ENCODE measurements around the gene IRAK3.

IRAK3 gene

GRCh38 chr12:66296176-66296683, 107.2 kb downstream of the IRAK3 start:
- H3K4me1 ChIP-seq: no peaks in the 10 kb centered on the region
- TF ChIP-seq, protein P1, sequence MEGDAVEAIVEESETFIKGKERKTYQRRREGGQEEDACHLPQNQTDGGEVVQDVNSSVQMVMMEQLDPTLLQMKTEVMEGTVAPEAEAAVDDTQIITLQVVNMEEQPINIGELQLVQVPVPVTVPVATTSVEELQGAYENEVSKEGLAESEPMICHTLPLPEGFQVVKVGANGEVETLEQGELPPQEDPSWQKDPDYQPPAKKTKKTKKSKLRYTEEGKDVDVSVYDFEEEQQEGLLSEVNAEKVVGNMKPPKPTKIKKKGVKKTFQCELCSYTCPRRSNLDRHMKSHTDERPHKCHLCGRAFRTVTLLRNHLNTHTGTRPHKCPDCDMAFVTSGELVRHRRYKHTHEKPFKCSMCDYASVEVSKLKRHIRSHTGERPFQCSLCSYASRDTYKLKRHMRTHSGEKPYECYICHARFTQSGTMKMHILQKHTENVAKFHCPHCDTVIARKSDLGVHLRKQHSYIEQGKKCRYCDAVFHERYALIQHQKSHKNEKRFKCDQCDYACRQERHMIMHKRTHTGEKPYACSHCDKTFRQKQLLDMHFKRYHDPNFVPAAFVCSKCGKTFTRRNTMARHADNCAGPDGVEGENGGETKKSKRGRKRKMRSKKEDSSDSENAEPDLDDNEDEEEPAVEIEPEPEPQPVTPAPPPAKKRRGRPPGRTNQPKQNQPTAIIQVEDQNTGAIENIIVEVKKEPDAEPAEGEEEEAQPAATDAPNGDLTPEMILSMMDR (IDR thresholded peaks at IDR 0.05): no peak
- H3K27ac ChIP-seq: no peak overlapping the region
- H3K9me3 ChIP-seq (ENCODE audit: control insufficient read depth, low read length): no peaks in the 10 kb centered on the region
- H3K36me3 ChIP-seq (ENCODE audit: control insufficient read depth, insufficient read depth, low read length): no peaks in the 10 kb centered on the region
- H3K4me3 ChIP-seq (ENCODE audit: low read depth, low read length): no peak overlapping the region
- no peaks in the 10 kb centered on the region for H3K27me3 ChIP-seq (ENCODE audit: control insufficient read depth, insufficient read depth, low read length)
- no peak overlapping the region for H3K4me2 ChIP-seq (ENCODE audit: low read length)
- no peaks in the 10 kb centered on the region for H3K79me2 ChIP-seq
- H2AFZ ChIP-seq: no peak overlapping the region
- H3K9ac ChIP-seq: no peak overlapping the region

- no peaks in the 10 kb centered on the region for H3K27me3 ChIP-seq (ENCODE audit: control insufficient read depth, insufficient read depth, low read length)
- no peaks in the 10 kb centered on the region for H3K36me3 ChIP-seq (ENCODE audit: control insufficient read depth, insufficient read depth, low read length)
- no peak overlapping the region for H3K4me2 ChIP-seq (ENCODE audit: low read length)
- no peak overlapping the region for H3K4me3 ChIP-seq (ENCODE audit: low read depth, low read length)
- H3K79me2 ChIP-seq: no peaks in the 10 kb centered on the region
- H3K9ac ChIP-seq: no peak overlapping the region
- H2AFZ ChIP-seq: no peak overlapping the region
- no peak overlapping the region for H3K27ac ChIP-seq
- no peaks in the 10 kb centered on the region for H3K4me1 ChIP-seq
- TF ChIP-seq, protein P1 (IDR thresholded peaks at IDR 0.05): no peak
- H3K9me3 ChIP-seq (ENCODE audit: control insufficient read depth, low read length): no peaks in the 10 kb centered on the region
Measured at GRCh38 chr12:66297080-66297479, 108.1 kb downstream of the IRAK3 start.

DNA sequence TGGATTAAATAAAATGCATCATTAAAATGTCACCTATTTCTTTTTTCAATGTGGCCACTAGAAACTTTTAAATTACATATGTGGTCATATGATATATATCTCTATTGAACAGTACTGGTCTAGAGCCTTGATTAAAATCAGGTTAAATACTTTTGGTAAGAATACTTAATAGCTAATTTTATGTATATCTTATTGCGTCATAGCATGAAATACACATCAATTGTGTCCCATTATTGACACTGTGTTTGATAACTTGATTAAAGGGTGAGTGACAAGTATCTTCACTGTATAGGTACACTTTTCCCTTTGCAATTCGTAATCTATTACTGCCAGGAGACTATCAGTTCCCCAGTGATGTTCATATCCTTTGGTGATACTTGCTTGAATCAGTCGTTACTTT, 108.9 kb downstream of the IRAK3 start:
- Histone ChIP-seq H3K27me3 (ENCODE audit: control insufficient read depth, insufficient read depth, low read length) (no peaks in the 10 kb centered on the region), H3K4me2 (ENCODE audit: low read length) (no peak overlapping the region), H3K79me2 (no peaks in the 10 kb centered on the region), H2AFZ (no peak overlapping the region), H3K36me3 (ENCODE audit: control insufficient read depth, insufficient read depth, low read length) (no peaks in the 10 kb centered on the region), H3K9ac (no peak overlapping the region), H3K4me1 (no peaks in the 10 kb centered on the region), H3K27ac (no peak overlapping the region), H3K4me3 (ENCODE audit: low read depth, low read length) (no peak overlapping the region), H3K9me3 (ENCODE audit: control insufficient read depth, low read length) (no peaks in the 10 kb centered on the region)
- TF ChIP-seq, protein P1 (IDR thresholded peaks at IDR 0.05): no peak

DNA sequence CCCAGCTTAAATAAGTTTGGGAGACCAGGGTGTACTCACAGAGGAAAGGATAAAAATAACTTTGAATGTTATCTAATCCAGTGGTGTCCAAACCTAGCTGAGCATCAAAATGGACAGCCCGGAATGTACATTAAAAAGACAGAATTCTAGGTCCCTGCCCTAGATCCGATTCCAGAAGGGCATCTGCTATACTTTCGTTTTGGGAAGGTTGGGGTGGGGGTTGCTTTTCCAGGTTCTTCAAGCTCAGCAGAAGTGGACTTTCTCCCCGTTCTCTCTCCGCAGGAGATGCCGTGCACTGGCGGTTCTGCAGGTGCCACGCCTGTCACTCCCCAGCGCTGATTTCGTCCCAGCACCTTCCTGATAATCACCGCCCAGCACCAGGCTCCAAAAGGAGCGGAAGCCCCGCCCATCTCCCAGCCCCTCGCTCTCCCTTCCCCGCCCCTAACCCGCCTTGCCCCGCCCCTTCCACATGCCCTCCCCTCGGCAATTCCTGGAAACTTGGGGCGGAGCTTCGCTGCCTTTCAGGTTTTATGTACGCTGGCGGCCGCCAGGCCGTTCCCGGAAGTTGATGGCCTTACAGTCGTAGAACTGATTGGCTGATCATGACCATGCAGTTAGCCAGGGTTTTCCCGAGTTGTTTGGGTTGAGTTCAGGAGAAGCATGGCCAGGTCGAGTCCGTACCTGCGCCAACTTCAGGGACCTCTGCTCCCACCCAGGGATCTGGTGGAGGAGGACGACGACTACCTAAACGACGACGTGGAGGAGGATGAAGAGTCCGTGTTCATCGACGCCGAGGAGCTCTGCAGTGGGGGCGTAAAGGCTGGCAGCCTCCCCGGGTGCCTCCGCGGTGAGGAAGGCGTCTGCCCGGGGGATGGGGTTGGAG, 113.2 kb downstream of the IRAK3 start, which contains the start of gene HELB:
HELB (plus strand) TSS at position 550 of the 883 bp plus-strand sequence; CDS start at position 661, 111 bp downstream.
- Histone ChIP-seq H2AFZ (peak within 1 kb of the TSS; percentile 99), H3K9ac (peak within 1 kb of the TSS; percentile 56), H3K4me1 (no peaks in the 10 kb centered on the region), H3K27me3 (ENCODE audit: control insufficient read depth, insufficient read depth, low read length) (no peaks in the 10 kb centered on the region), H3K9me3 (ENCODE audit: control insufficient read depth, low read length) (no peaks in the 10 kb centered on the region), H3K27ac (peak within 1 kb of the TSS; percentile 87), H3K36me3 (ENCODE audit: control insufficient read depth, insufficient read depth, low read length) (no peaks in the 10 kb centered on the region), H3K4me2 (ENCODE audit: low read length) (peak within 1 kb of the TSS; percentile 98), H3K79me2 (no peaks in the 10 kb centered on the region), H3K4me3 (ENCODE audit: low read depth, low read length) (peak within 1 kb of the TSS; percentile 84)
- TF ChIP-seq, protein P1 (IDR thresholded peaks at IDR 0.05): no peak
